ENCODE results near the gene SYT7. TPM values are rescaled to one million over a fixed set of nuclear protein-coding genes. Genes with fewer than 3 reads are reported as not detected.

Gene SYT7, protein sequence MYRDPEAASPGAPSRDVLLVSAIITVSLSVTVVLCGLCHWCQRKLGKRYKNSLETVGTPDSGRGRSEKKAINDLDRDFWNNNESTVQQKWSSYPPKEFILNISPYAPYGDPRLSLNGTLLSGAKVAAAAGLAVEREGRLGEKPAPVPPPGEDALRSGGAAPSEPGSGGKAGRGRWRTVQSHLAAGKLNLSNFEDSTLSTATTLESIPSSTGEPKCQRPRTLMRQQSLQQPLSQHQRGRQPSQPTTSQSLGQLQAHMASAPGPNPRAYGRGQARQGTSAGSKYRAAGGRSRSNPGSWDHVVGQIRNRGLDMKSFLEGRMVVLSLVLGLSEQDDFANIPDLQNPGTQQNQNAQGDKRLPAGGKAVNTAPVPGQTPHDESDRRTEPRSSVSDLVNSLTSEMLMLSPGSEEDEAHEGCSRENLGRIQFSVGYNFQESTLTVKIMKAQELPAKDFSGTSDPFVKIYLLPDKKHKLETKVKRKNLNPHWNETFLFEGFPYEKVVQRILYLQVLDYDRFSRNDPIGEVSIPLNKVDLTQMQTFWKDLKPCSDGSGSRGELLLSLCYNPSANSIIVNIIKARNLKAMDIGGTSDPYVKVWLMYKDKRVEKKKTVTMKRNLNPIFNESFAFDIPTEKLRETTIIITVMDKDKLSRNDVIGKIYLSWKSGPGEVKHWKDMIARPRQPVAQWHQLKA
- total RNA-seq = 0.94 and 0.97 TPM in 2 replicates

DNA sequence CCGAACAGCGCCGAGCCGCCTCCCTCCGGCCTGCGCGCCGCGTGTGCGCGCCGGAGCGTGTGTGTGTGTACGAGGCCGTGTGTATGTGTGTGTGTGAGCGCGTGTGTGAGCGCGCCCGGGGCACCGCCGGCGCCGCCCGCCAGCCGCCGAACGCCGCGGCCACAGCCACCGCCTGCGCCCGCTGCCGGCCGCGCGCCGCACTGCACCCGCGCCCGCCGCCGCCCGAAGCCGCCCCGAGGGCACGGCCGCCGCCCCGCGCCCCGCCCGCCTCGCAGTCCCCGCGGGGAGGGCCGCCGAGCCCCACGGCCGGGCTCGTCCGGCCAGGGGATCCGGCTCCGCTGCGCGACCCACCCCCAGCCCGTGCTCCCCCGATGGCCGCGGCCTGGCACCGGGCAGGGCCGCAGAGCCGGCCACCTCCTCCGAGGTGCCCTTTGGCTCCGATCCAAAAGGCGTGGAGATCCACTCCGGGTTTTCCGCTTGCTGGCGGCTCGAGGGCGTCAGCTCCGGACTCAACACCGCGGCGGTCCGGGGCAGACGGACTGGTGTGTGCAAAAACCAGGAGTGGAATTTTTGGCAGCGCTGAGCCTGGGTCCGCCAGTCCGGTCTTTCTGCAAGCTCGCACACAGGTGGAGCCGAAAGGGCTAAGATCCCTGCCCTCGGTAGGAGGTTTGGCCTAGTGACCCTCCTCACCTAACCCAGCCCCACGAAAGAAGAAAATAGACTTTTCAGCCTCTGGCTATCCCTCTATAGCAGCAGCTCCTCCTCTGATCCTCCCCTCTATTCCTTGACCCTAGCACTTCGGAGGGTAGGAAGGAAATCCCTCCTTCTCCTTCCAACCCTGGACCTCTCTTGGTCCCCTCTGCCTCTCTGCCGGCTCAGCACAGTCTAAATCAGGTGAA is at the start of gene SYT7:
Gene SYT7, minus strand, starts transcription at position 47 of the 899 bp plus-strand sequence. CDS start 256 bp downstream, outside the sequence.

DNA sequence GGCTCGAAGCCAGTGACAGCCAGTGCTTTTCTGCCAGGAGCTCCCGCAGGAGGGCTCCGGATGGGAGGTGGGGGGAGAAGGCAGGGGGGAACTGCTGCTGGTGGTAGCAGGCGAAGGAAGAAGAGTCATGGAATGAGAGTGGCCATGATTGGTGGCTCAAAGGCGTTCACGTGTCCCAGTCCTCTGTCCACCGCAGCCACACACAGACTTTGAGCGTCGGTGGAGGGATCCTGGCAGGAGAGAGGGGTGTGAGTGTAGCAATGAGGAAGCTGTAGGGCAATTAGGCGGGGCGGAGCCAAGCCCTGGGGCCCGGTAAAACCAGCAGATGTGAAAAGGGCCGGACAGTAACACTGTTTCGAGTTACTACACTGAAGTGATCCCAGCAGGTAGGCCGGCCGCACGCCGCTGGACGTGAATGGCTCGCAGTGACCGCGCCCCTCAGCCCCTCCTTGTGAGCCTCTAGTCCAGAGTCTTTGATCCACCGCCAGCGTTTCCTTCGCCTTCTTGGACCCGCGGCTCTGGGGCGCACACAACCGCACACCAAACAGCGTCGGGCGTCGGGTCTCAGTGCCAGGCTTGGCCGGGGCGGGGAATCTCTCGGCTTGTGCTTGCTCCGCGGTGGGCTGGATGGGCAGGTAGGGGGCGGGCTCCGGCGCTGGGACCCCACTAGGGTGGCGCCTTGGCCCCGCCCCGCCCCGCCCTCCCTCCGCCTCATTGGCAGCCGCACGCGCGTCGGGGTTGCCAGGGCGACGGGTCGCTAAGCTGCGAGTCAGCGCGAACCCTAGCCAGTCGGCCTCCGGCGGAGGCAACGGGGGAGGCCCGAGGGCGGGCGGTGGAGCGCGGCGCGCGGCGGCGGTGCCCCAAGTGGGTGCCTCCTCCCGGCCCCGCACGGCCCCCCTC is 72.7 kb downstream of the SYT7 start, which contains the start of gene LRRC10B:
Gene LRRC10B, plus strand, starts transcription at position 788 of the 900 bp plus-strand sequence. CDS start 250 bp downstream, outside the sequence.

Other genes starting within 250 kb of the SYT7 start
- 248 and 297 TPM in 2 replicates for gene DDB1, start 248.0 kb downstream of the SYT7 start, total RNA-seq
- gene TKFC, start 247.8 kb downstream of the SYT7 start, total RNA-seq = 13.9 and 27.8 TPM in 2 replicates
- 32.2 and 77.0 TPM in 2 replicates for gene CYB561A3, start 219.2 kb downstream of the SYT7 start, total RNA-seq
- gene TMEM138, start 218.7 kb downstream of the SYT7 start, total RNA-seq = 5.5 and 16.6 TPM in 2 replicates
- 7.6 and 10.7 TPM in 2 replicates for gene TMEM216, start 188.5 kb downstream of the SYT7 start, total RNA-seq
- 7.6 and 22.0 TPM in 2 replicates for gene CPSF7, start 151.1 kb downstream of the SYT7 start, total RNA-seq
- gene SDHAF2, start 151.0 kb downstream of the SYT7 start, total RNA-seq = 36.8 and 41.8 TPM in 2 replicates
- gene LRRC10B, start 72.3 kb downstream of the SYT7 start, total RNA-seq = not detected in 2 replicates
- gene DAGLA, start 99.3 kb upstream of the SYT7 start, total RNA-seq = 1.8 and 7.5 TPM in 2 replicates
- gene MYRF, start 171.6 kb upstream of the SYT7 start, total RNA-seq = 0.49 and 1.0 TPM in 2 replicates
- 71.4 and 84.5 TPM in 2 replicates for gene TMEM258, start 211.5 kb upstream of the SYT7 start, total RNA-seq
- gene FEN1, start 211.8 kb upstream of the SYT7 start, total RNA-seq = 31.9 and 34.8 TPM in 2 replicates
- gene FADS1, start 235.9 kb upstream of the SYT7 start, total RNA-seq = 35.7 and 38.7 TPM in 2 replicates
- 52.3 and 121 TPM in 2 replicates for gene FADS2, start 247.2 kb upstream of the SYT7 start, total RNA-seq